ENCODE results near the gene RPS6KC1. TPM values are rescaled to one million over a fixed set of nuclear protein-coding genes. Genes with fewer than 3 reads are reported as not detected.
"Not testable (repeated sequence)": the region's sequence is repeated elsewhere in the genome, so short reads cannot be mapped to it uniquely, and the experiment has no call there.

Gene RPS6KC1
- polyA plus RNA-seq, 4 donors, result 5.7 to 11.1 (median 5.8) TPM

DNA sequence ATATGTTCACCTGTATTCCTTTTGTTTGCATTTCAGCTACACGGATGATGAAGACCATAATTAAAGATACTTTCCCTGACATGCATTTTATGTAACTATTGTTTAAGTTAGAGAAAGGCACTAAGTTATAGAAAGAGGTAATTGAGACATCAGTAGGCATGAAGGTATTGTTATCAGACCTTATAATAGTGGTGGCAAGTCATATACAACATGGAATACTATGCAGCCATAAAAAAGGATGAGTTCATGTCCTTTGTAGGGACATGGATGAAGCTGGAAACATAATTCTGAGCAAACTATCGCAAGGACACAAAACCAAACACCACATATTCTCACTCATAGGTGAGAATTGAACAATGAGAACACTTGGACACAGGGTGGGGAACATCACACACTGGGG, 109.4 kb downstream of the RPS6KC1 start:
- H3K36me3 ChIP-seq (ENCODE audit: control insufficient read depth in 3 of 3, insufficient read depth in 2 of 3, low read depth in 1 of 3, low read length in 3 of 3); DNase-seq; H3K27me3 ChIP-seq (ENCODE audit: control insufficient read depth in 3 of 3, insufficient read depth in 3 of 3, low read length in 3 of 3); H3K9me3 ChIP-seq (ENCODE audit: control insufficient read depth in 2 of 2, insufficient read depth in 1 of 2, low read depth in 1 of 2, low read length in 1 of 2); FAIRE-seq; H3K27ac ChIP-seq (ENCODE audit: low read depth in 1 of 3, low read length in 2 of 3); H3K4me3 ChIP-seq (ENCODE audit: low read depth in 1 of 3, low read length in 3 of 3); H3K4me1 ChIP-seq (ENCODE audit: control insufficient read depth in 3 of 3, insufficient read depth in 2 of 3, low read depth in 1 of 3, low read length in 2 of 3): not testable (repeated sequence)
- WGBS, 3 donors, result 96 to 98% (median 98%) methylated on average over 2 of the region's 2 CpGs

DNA sequence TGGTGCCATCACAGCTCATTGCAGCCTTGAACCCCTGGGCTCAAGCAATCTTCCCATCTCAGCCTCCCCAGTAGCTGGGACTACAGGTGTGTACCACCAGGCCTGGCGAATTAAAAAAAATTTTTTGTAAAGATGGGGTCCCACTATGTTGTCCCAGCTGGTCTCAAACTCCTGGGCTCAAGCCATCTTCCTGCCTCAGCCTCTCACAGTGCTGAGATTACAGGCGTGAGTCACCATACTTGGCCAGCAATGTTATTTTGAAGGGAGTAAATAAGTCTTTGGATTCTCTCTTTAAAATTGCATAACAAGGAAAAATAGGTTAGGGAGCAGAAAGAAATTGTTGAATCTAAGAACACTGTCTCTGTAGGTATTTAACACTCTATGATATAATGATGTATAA, 111.3 kb downstream of the RPS6KC1 start:
- Histone ChIP-seq H3K27me3 (ENCODE audit: control insufficient read depth in 3 of 3, insufficient read depth in 3 of 3, low read length in 3 of 3) (no peaks in the 10 kb centered on the region), H3K27ac (ENCODE audit: low read depth in 1 of 3, low read length in 2 of 3) (no peak overlapping the region), H3K4me3 (ENCODE audit: low read depth in 1 of 3, low read length in 3 of 3) (no peak overlapping the region), H3K9me3 (ENCODE audit: control insufficient read depth in 2 of 2, insufficient read depth in 1 of 2, low read depth in 1 of 2, low read length in 1 of 2) (no peaks in the 10 kb centered on the region), H3K4me1 (ENCODE audit: control insufficient read depth in 3 of 3, insufficient read depth in 2 of 3, low read depth in 1 of 3, low read length in 2 of 3) (no peaks in the 10 kb centered on the region), H3K36me3 (ENCODE audit: control insufficient read depth in 3 of 3, insufficient read depth in 2 of 3, low read depth in 1 of 3, low read length in 3 of 3) (peaks cover 0 to 2% (median 0%) of the 10 kb centered on the region in 3 donors)
- FAIRE-seq (no peak), DNase-seq (no peak)
- 83 to 94% (median 89%) methylated on average over 2 of the region's 2 CpGs for WGBS, 3 donors

DNA sequence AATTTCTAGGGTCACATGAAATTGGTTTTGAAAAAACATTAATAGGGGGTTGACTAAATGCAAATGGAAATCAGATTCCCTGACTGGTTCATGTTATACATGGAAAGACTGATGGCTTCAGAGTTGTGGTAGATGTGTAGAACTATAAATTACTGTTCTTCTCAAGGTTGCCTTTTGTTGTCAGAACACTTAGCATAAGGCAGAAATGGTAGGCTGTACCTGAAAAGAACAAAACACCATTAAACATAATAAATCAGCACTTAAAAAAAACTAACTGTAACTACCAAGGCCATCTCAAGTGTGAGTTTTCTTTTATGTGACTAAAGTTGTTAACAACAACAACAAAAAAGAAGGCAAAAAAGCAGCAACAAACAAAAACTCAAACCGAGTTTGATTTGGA, 111.8 kb downstream of the RPS6KC1 start:
- no peak for FAIRE-seq

DNA sequence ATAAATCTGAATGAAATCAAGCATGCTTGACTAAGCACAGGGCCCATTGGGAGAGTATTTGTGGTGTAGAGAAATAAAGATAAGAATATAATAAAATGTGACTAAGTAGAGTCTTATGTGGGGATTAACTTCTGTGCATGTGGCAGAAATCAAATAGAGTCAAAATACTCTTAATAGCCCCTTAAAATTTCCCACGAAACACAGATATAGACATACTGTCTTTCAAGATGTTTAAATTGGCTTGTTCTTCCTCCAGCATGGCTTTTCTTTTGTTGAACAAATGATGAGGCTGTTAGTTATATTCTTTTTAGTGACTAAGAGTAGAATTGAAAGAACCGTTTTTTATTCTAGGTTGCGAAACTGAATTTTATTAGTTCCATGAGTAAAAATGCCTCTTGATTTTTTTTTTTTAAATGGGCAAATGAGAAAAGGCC, 112.3 kb downstream of the RPS6KC1 start:
- no peaks in the 10 kb centered on the region for H3K9me3 ChIP-seq (ENCODE audit: control insufficient read depth in 2 of 2, insufficient read depth in 1 of 2, low read depth in 1 of 2, low read length in 1 of 2)
- no peak overlapping the region for H3K27ac ChIP-seq (ENCODE audit: low read depth in 1 of 3, low read length in 2 of 3)
- peaks cover 0 to 2% (median 0%) of the 10 kb centered on the region in 3 donors for H3K36me3 ChIP-seq (ENCODE audit: control insufficient read depth in 3 of 3, insufficient read depth in 2 of 3, low read depth in 1 of 3, low read length in 3 of 3)
- FAIRE-seq (no peak), DNase-seq (no peak)
- WGBS, 3 donors, result 89 to 91% (median 89%) methylated on average over 3 of the region's 3 CpGs
- H3K4me1 ChIP-seq (ENCODE audit: control insufficient read depth in 3 of 3, insufficient read depth in 2 of 3, low read depth in 1 of 3, low read length in 2 of 3), result no peaks in the 10 kb centered on the region
- H3K4me3 ChIP-seq (ENCODE audit: low read depth in 1 of 3, low read length in 3 of 3), result no peak overlapping the region
- H3K27me3 ChIP-seq (ENCODE audit: control insufficient read depth in 3 of 3, insufficient read depth in 3 of 3, low read length in 3 of 3), result no peaks in the 10 kb centered on the region

More for the DNA sequence above, 111.8 kb downstream of the RPS6KC1 start:
- H3K27me3 ChIP-seq (ENCODE audit: control insufficient read depth in 3 of 3, insufficient read depth in 3 of 3, low read length in 3 of 3), result no peaks in the 10 kb centered on the region
- H3K4me3 ChIP-seq (ENCODE audit: low read depth in 1 of 3, low read length in 3 of 3), result no peak overlapping the region
- no peak for DNase-seq
- peaks cover 0 to 2% (median 0%) of the 10 kb centered on the region in 3 donors for H3K36me3 ChIP-seq (ENCODE audit: control insufficient read depth in 3 of 3, insufficient read depth in 2 of 3, low read depth in 1 of 3, low read length in 3 of 3)
- 81 to 92% (median 82%) methylated on average over 1 of the region's 1 CpG for WGBS, 3 donors
- H3K9me3 ChIP-seq (ENCODE audit: control insufficient read depth in 2 of 2, insufficient read depth in 1 of 2, low read depth in 1 of 2, low read length in 1 of 2), result no peaks in the 10 kb centered on the region
- no peak overlapping the region for H3K27ac ChIP-seq (ENCODE audit: low read depth in 1 of 3, low read length in 2 of 3)
- no peaks in the 10 kb centered on the region for H3K4me1 ChIP-seq (ENCODE audit: control insufficient read depth in 3 of 3, insufficient read depth in 2 of 3, low read depth in 1 of 3, low read length in 2 of 3)

DNA sequence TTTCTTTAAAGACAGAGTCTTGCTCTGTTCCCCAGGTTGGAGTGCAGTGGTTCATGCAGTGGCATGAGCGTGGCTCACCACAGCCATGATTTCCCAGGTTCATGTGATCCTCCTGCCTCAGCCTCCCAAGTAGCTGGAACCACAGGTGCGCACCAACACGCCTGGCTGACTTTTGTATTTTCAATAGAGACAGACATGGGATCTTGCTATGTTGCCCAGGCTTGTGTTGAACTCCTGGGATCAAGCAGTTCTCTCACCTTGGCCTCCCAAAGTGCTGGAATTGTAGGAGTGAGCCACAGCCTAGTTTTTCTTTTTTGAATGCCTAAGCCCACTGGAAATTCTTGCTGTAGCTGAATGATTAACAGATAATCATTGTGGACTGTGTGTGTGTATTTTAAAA, 113.5 kb downstream of the RPS6KC1 start:
- Histone ChIP-seq H3K4me3 (ENCODE audit: low read depth in 1 of 3, low read length in 3 of 3) (no peak overlapping the region), H3K27me3 (ENCODE audit: control insufficient read depth in 3 of 3, insufficient read depth in 3 of 3, low read length in 3 of 3) (no peaks in the 10 kb centered on the region), H3K9me3 (ENCODE audit: control insufficient read depth in 2 of 2, insufficient read depth in 1 of 2, low read depth in 1 of 2, low read length in 1 of 2) (no peaks in the 10 kb centered on the region), H3K4me1 (ENCODE audit: control insufficient read depth in 3 of 3, insufficient read depth in 2 of 3, low read depth in 1 of 3, low read length in 2 of 3) (no peaks in the 10 kb centered on the region), H3K36me3 (ENCODE audit: control insufficient read depth in 3 of 3, insufficient read depth in 2 of 3, low read depth in 1 of 3, low read length in 3 of 3) (peaks cover 0 to 5% (median 0%) of the 10 kb centered on the region in 3 donors), H3K27ac (ENCODE audit: low read depth in 1 of 3, low read length in 2 of 3) (no peak overlapping the region)
- DNase-seq (no peak), FAIRE-seq (no peak)
- 96 to 100% (median 97%) methylated on average over 3 of the region's 3 CpGs for WGBS, 3 donors

DNA sequence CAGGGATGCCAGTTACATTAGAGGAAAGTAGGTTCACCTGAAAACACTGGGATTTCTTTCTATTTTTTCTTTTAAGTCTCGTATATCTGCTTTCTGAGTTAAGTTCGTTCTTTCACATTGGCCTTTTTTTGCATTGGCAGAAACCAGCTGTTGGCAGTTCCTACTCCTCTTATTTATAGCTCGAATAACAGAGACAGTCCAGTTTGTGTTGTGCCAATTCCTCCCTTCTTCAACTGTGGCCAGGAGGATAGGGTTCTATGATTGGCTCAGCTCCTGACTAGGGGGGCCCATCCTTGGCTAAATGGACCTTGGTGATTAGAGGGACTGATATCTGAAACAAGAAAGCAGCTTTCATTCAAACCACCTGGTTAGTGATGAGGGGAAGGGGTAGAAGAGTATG, 115.8 kb downstream of the RPS6KC1 start:
- H3K27ac ChIP-seq (ENCODE audit: low read depth in 1 of 3, low read length in 2 of 3), result no peak overlapping the region
- no peaks in the 10 kb centered on the region for H3K9me3 ChIP-seq (ENCODE audit: control insufficient read depth in 2 of 2, insufficient read depth in 1 of 2, low read depth in 1 of 2, low read length in 1 of 2)
- peaks cover 0 to 5% (median 0%) of the 10 kb centered on the region in 3 donors for H3K36me3 ChIP-seq (ENCODE audit: control insufficient read depth in 3 of 3, insufficient read depth in 2 of 3, low read depth in 1 of 3, low read length in 3 of 3)
- WGBS, 3 donors, result 57 to 72% (median 69%) methylated on average over 3 of the region's 3 CpGs
- FAIRE-seq (no peak), DNase-seq (no peak)
- no peaks in the 10 kb centered on the region for H3K4me1 ChIP-seq (ENCODE audit: control insufficient read depth in 3 of 3, insufficient read depth in 2 of 3, low read depth in 1 of 3, low read length in 2 of 3)
- H3K27me3 ChIP-seq (ENCODE audit: control insufficient read depth in 3 of 3, insufficient read depth in 3 of 3, low read length in 3 of 3), result no peaks in the 10 kb centered on the region
- H3K4me3 ChIP-seq (ENCODE audit: low read depth in 1 of 3, low read length in 3 of 3), result no peak overlapping the region

DNA sequence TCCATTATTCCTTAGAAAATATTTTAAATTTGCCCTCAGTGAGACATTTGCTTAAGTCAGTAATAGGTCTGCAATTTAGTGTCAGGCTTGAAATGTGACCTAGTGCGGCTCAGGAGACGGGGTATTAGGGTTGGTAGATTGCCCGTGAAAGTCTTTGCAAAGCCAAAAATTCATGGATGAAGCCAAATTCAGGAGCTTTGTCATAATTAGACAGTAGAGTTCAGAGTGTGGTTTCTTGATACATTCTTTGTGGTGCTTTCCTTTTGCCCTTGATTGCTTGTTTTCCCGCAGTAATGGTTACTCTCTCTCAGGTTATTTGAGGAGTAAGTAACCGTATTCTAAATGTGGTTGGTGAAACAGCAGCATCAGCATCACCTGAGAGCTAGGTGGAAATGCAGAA, 120.7 kb downstream of the RPS6KC1 start:
- H3K4me3 ChIP-seq (ENCODE audit: low read depth in 1 of 3, low read length in 3 of 3), result no peak overlapping the region
- FAIRE-seq, result no peak
- DNase-seq, result no peak
- H3K9me3 ChIP-seq (ENCODE audit: control insufficient read depth in 2 of 2, insufficient read depth in 1 of 2, low read depth in 1 of 2, low read length in 1 of 2), result no peaks in the 10 kb centered on the region
- H3K36me3 ChIP-seq (ENCODE audit: control insufficient read depth in 3 of 3, insufficient read depth in 2 of 3, low read depth in 1 of 3, low read length in 3 of 3), result peaks cover 0 to 9% (median 4%) of the 10 kb centered on the region in 3 donors
- 96 to 100% (median 96%) methylated on average over 5 of the region's 5 CpGs for WGBS, 3 donors
- H3K27me3 ChIP-seq (ENCODE audit: control insufficient read depth in 3 of 3, insufficient read depth in 3 of 3, low read length in 3 of 3), result no peaks in the 10 kb centered on the region
- no peak overlapping the region for H3K27ac ChIP-seq (ENCODE audit: low read depth in 1 of 3, low read length in 2 of 3)
- H3K4me1 ChIP-seq (ENCODE audit: control insufficient read depth in 3 of 3, insufficient read depth in 2 of 3, low read depth in 1 of 3, low read length in 2 of 3), result no peaks in the 10 kb centered on the region

DNA sequence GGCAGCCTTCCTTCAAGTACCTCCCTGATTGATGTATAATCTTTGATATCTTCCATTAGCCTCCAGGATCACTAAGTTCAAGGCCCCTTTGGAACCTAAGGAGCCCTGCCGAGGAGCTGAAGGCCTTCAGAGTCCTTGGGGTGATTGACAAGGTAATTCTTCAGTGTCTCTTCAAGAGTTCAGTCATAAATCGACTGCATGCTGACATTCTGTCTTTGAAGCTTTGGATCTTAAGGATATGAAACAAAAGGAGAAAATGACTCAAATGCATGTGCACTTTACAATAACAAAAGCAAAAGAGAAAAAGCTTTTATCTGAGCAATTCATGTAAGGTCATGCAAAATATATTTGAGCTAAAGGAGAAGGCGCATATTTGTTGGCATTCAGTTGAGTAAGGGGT, 125.3 kb downstream of the RPS6KC1 start:
- no peak overlapping the region for H3K27ac ChIP-seq (ENCODE audit: low read depth in 1 of 3, low read length in 2 of 3)
- H3K27me3 ChIP-seq (ENCODE audit: control insufficient read depth in 3 of 3, insufficient read depth in 3 of 3, low read length in 3 of 3), result no peaks in the 10 kb centered on the region
- peaks cover 0 to 15% (median 4%) of the 10 kb centered on the region in 3 donors for H3K36me3 ChIP-seq (ENCODE audit: control insufficient read depth in 3 of 3, insufficient read depth in 2 of 3, low read depth in 1 of 3, low read length in 3 of 3)
- H3K4me3 ChIP-seq (ENCODE audit: low read depth in 1 of 3, low read length in 3 of 3), result no peak overlapping the region
- no peak for FAIRE-seq
- DNase-seq, result no peak
- H3K4me1 ChIP-seq (ENCODE audit: control insufficient read depth in 3 of 3, insufficient read depth in 2 of 3, low read depth in 1 of 3, low read length in 2 of 3), result no peaks in the 10 kb centered on the region
- WGBS, 3 donors, result 77 to 84% (median 78%) methylated on average over 3 of the region's 3 CpGs
- H3K9me3 ChIP-seq (ENCODE audit: control insufficient read depth in 2 of 2, insufficient read depth in 1 of 2, low read depth in 1 of 2, low read length in 1 of 2), result no peaks in the 10 kb centered on the region

DNA sequence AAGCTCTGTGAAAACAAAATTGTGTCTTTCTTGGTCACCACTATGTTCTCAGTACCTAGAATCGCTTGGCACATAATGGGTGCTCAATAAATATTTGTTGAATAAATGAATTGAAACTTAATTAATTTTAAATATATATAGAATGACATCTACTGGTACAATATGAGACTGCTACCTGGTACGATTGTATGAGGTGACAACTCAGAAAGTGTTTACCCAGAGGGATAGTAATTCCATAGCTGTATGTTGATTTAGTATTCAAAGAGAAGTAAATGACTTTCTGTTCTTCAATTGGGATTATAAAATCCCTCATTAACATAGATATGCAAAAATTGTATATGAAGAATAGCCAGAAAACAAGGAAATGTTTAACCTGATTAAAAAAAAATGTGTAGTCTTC, 128.7 kb downstream of the RPS6KC1 start:
- H3K36me3 ChIP-seq (ENCODE audit: control insufficient read depth in 3 of 3, insufficient read depth in 2 of 3, low read depth in 1 of 3, low read length in 3 of 3), result peaks cover 0 to 8% (median 4%) of the 10 kb centered on the region in 3 donors
- no peaks in the 10 kb centered on the region for H3K4me1 ChIP-seq (ENCODE audit: control insufficient read depth in 3 of 3, insufficient read depth in 2 of 3, low read depth in 1 of 3, low read length in 2 of 3)
- peak in 1 of 2 donors; percentile 5 for DNase-seq
- H3K27me3 ChIP-seq (ENCODE audit: control insufficient read depth in 3 of 3, insufficient read depth in 3 of 3, low read length in 3 of 3), result no peaks in the 10 kb centered on the region
- no peak overlapping the region for H3K4me3 ChIP-seq (ENCODE audit: low read depth in 1 of 3, low read length in 3 of 3)
- WGBS, 3 donors, result 76 to 88% (median 88%) methylated on average over 2 of the region's 2 CpGs
- no peak for FAIRE-seq
- no peak overlapping the region for H3K27ac ChIP-seq (ENCODE audit: low read depth in 1 of 3, low read length in 2 of 3)
- no peaks in the 10 kb centered on the region for H3K9me3 ChIP-seq (ENCODE audit: control insufficient read depth in 2 of 2, insufficient read depth in 1 of 2, low read depth in 1 of 2, low read length in 1 of 2)
